ENCODE measurements around the gene PPP2R2B. TPM values are rescaled to one million over a fixed set of nuclear protein-coding genes. Genes with fewer than 3 reads are reported as not detected.
A peak's percentile ranks its signal among the peaks of the same experiment; 100 is the strongest.

The PPP2R2B gene
- total and polyA plus RNA-seq, 11 donors = 0.03 to 2.9 (median 0.30) TPM; not detected in 1

DNA sequence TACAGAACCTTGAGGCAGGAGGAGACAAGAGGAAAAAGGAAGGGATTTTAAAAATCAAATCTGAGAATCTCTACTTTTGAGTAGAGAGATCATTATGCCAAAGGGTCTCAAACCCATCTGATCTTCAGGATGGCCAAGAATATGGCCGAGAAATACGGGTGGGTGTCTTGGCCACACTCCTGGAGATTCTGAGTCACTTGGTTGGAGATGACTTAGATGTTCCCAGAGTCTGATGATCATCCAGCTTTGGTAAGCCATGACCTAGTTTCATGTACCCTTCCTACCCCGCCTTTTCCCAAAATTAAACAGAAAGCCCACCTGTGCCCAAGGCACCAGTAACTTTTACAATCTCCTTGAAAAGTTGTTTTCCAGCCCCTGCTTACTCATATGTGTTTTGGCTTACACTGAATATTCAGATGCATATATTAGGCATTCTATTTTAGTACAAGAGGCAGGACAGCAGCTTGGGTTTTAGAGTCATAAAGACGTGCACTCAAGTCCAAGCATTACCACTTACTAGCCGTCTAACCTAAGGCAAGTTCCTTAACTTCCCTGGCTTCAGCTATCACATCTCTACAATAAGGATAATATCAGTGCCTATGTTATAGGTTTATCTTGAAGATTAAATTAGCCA is 195.5 kb downstream of the PPP2R2B start:
- 76 to 84% (median 76%) methylated on average over 5 of the region's 5 CpGs for WGBS, 4 donors
- Histone ChIP-seq H3K4me3 (no peak overlapping the region), H3K27ac (no peak overlapping the region), H3K9me3 (no peaks in the 10 kb centered on the region), H3K27me3 (peaks cover 0 to 3% (median 0%) of the 10 kb centered on the region in 9 donors), H3K36me3 (no peaks in the 10 kb centered on the region), H3K4me1 (no peaks in the 10 kb centered on the region)
- intact Hi-C loops (cut with DNase I) = no loop called here
- no peak for DNase-seq
- no peak for TF ChIP-seq POLR2A (IDR thresholded peaks at IDR 0.05)
- TF ChIP-seq, protein P1, sequence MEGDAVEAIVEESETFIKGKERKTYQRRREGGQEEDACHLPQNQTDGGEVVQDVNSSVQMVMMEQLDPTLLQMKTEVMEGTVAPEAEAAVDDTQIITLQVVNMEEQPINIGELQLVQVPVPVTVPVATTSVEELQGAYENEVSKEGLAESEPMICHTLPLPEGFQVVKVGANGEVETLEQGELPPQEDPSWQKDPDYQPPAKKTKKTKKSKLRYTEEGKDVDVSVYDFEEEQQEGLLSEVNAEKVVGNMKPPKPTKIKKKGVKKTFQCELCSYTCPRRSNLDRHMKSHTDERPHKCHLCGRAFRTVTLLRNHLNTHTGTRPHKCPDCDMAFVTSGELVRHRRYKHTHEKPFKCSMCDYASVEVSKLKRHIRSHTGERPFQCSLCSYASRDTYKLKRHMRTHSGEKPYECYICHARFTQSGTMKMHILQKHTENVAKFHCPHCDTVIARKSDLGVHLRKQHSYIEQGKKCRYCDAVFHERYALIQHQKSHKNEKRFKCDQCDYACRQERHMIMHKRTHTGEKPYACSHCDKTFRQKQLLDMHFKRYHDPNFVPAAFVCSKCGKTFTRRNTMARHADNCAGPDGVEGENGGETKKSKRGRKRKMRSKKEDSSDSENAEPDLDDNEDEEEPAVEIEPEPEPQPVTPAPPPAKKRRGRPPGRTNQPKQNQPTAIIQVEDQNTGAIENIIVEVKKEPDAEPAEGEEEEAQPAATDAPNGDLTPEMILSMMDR (IDR thresholded peaks at IDR 0.05) = no peak
- peak in 2 of 4 donors; percentile 37 to 68 for ATAC-seq

DNA sequence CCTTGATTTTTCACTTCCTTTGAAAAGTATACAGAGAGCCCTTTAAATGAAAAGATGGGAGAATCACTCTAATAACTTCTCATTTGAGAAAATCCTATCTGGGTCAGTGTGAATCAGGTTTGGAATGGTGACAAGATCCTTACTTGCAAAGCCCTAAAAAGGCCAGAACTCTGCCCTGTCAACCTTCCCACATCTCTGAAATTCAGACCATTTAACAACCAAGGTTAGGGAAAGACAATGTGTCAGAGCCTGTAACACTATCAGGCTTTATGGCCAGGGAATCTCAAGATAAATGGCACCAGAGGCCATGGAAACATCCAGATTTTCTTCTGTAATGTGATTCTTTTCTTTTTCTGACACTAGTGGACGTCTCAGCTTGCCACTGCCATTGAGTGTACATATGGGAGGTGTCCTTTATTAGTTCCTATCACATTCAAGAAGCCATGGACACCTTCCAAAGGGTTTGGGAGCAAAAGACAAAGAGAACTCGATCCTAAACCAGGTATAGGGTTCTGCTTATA is 196.9 kb downstream of the PPP2R2B start:
- Histone ChIP-seq H3K4me1 (no peaks in the 10 kb centered on the region), H3K27ac (no peak overlapping the region), H3K4me3 (no peak overlapping the region), H3K9me3 (no peaks in the 10 kb centered on the region), H3K27me3 (peaks cover 0 to 3% (median 0%) of the 10 kb centered on the region in 9 donors), H3K36me3 (no peaks in the 10 kb centered on the region)
- intact Hi-C loops (cut with DNase I) = no loop called here
- peak in 1 of 4 donors; percentile 80 for ATAC-seq
- DNase-seq = no peak
- WGBS, 4 donors = 45 to 58% (median 53%) methylated on average over 2 of the region's 2 CpGs
- TF ChIP-seq, protein P1 (IDR thresholded peaks at IDR 0.05) = no peak
- TF ChIP-seq POLR2A (IDR thresholded peaks at IDR 0.05) = no peak

DNA sequence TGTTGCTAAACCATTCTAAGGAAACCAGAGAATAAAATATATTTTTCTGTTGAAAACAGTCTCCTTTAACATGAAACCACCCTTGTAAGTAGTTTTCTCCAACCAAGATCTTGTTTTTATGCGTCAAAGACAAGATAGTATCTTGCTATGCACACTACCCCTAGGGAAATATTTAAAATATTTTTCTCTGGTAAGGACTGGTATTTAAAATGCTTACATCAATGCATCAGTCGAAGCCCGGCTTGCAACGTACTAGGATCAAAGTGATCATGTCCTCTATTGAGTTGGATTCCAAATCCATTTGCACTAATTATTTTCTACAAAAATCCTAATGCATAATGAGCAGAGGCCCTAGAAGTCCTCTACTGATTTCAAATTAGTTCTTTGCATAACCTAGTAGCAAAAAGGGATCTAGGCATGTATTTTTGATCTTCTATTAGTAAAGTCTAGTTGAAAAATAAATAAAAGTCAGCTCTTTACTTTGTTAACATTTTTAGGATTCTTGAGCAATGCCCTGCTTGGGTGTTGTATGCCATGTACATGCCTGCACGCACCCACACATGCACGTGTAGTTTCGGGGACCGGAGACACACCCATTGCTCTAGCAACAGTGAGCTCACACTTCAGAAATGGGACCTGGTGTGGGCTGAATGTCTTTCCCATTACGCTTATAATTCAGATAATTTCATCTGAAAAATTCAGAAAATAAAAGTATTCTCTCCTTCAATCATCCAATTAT is 197.5 kb downstream of the PPP2R2B start:
- DNase-seq (peak in 2 of 5 donors; percentile 27 to 34), ATAC-seq (peak in 1 of 4 donors; percentile 73)
- H3K9me3 ChIP-seq = no peaks in the 10 kb centered on the region
- H3K27ac ChIP-seq = no peak overlapping the region
- H3K4me3 ChIP-seq = no peak overlapping the region
- 75 to 85% (median 79%) methylated on average over 9 of the region's 9 CpGs for WGBS, 4 donors
- H3K27me3 ChIP-seq = peaks cover 0 to 3% (median 0%) of the 10 kb centered on the region in 9 donors
- intact Hi-C loops (cut with DNase I) = no loop called here
- no peaks in the 10 kb centered on the region for H3K4me1 ChIP-seq
- H3K36me3 ChIP-seq = no peaks in the 10 kb centered on the region
- TF ChIP-seq, protein P1 (IDR thresholded peaks at IDR 0.05) = no peak
- TF ChIP-seq POLR2A (IDR thresholded peaks at IDR 0.05) = no peak

DNA sequence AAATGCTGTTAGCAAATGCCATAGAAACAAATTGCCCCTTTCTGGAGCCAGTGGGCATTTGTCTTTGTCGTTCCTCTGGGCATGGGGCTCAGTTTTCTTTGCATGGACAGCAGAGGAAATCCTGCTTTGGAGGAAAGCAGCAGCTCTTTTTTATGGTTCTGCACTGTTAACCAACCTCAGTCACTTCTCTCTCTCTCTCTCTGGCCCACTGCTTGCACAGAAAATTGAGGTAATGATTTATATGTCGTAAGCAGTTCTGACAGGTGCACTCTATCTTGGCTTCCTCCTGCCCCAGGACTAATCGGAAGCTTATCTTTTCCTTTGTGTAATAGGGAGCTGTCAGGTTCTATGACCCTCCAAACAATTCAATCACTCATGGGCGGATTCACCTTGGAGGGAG is 202.9 kb downstream of the PPP2R2B start:
- intact Hi-C loops (cut with DNase I) = no loop called here
- Histone ChIP-seq H3K27me3 (no peaks in the 10 kb centered on the region), H3K36me3 (no peaks in the 10 kb centered on the region), H3K27ac (no peak overlapping the region), H3K4me1 (peaks cover 0 to 4% (median 0%) of the 10 kb centered on the region in 12 donors), H3K4me3 (no peak overlapping the region), H3K9me3 (no peaks in the 10 kb centered on the region)
- 51 to 57% (median 55%) methylated on average over 4 of the region's 4 CpGs for WGBS, 4 donors
- TF ChIP-seq POLR2A (IDR thresholded peaks at IDR 0.05) = no peak
- TF ChIP-seq, protein P1 (IDR thresholded peaks at IDR 0.05) = no peak
- no peak for ATAC-seq
- no peak for DNase-seq

All from heart left ventricle (tissue), 16 donors.